ENCODE measurements around the gene USP36. TPM values are rescaled to one million over a fixed set of nuclear protein-coding genes. Genes with fewer than 3 reads are reported as not detected.
"Not testable (repeated sequence)": the region's sequence is repeated elsewhere in the genome, so short reads cannot be mapped to it uniquely, and the experiment has no call there.

Gene USP36
- total RNA-seq, 2 donors from 2014 or later, result 82.2 to 88.1 TPM

- Mint-ChIP-seq H3K36me3 (peaks cover 0 to 13% of the 10 kb centered on the region in 2 donors), H3K27ac (peak overlapping the region; percentile 25 to 66), H3K9me3 (no peaks in the 10 kb centered on the region)
- no peak for DNase-seq (ENCODE audit: low spot score in 2 of 2)
- ATAC-seq, result no peak
These were observed 89.0 kb downstream of the USP36 start for GRCh38 chr17:78751447-78752161.

- not testable (repeated sequence) for ATAC-seq; DNase-seq (ENCODE audit: low spot score in 2 of 2); H3K9me3 Mint-ChIP-seq
- H3K36me3 Mint-ChIP-seq, result peaks cover 0 to 10% of the 10 kb centered on the region in 2 donors
- peak overlapping the region; percentile 25 to 62 for H3K27ac Mint-ChIP-seq
These were observed 89.6 kb downstream of the USP36 start for GRCh38 chr17:78751000-78751399.

GRCh38 chr17:78748730-78749317 is 91.8 kb downstream of the USP36 start:
- Mint-ChIP-seq H3K9me3 (no peaks in the 10 kb centered on the region), H3K27ac (peak overlapping the region; percentile 97), H3K36me3 (peaks cover 0 to 15% of the 10 kb centered on the region in 2 donors)
- peak; percentile 78 to 82 for ATAC-seq
- DNase-seq (ENCODE audit: low spot score in 2 of 2), result peak; percentile 70 to 85

DNA sequence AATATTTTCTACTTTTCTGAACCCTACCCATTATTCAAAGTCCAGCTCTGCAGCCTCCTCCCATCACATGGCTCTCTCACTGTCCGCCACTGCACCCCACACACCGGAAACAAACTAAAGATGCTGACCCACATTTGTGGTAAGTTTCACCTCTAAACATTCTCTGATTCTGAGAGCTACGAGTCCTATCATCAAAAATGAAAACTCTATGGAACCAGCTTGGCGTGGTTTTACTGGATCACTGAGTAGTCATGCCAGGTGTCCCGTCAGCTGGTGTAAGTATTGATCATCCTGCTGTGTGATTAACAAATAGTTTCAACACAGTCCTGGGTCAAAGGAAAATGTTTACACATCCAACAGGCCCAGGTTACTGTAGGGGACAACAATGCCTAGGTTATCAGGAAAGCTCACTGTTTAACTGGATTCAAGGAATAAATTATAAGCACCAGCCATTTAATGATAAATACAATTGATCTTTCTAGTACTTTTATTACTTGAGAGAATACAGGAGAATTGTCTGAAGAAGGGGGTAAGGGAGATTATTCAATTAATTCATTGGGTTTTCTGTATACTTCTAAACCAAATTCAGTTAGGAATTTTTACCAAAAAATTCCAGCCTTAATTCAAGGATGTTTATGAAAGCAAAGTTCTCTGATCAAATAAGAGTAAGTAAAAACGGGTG is 92.4 kb downstream of the USP36 start:
- peak; percentile 77 to 81 for ATAC-seq
- peak overlapping the region; percentile 97 for H3K27ac Mint-ChIP-seq
- H3K36me3 Mint-ChIP-seq, result peaks cover 0 to 18% of the 10 kb centered on the region in 2 donors
- H3K9me3 Mint-ChIP-seq, result no peaks in the 10 kb centered on the region
- peak in 1 of 2 donors; percentile 61 for DNase-seq (ENCODE audit: low spot score in 2 of 2)

DNA sequence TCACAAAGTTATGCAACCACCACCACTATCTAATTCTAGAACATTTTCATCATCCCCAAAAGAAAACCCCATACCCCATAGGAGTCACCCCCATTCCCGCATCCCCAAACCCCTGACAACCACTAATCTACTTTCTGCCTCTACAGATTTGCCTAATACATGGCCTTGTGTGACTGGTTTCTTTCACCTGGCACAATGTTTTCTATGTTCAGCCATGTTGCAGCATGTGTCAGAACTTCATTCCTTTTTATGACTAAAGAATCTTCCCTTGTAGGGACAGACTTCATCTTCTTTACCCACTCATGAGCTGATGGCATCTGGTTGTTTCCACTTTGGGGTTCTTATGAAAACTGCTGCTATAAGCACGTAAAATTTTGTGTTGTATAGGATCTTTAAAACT is 93.1 kb downstream of the USP36 start:
- Mint-ChIP-seq H3K36me3 (peaks cover 0 to 21% of the 10 kb centered on the region in 2 donors), H3K9me3 (no peaks in the 10 kb centered on the region), H3K27ac (peak overlapping the region; percentile 97)
- DNase-seq (ENCODE audit: low spot score in 2 of 2) (no peak), ATAC-seq (peak; percentile 32 to 44)

GRCh38 chr17:78746949-78747269 is 93.7 kb downstream of the USP36 start:
- H3K27ac Mint-ChIP-seq, result peak overlapping the region; percentile 97
- no peak for ATAC-seq
- no peaks in the 10 kb centered on the region for H3K9me3 Mint-ChIP-seq
- peaks cover 0 to 15% of the 10 kb centered on the region in 2 donors for H3K36me3 Mint-ChIP-seq
- DNase-seq (ENCODE audit: low spot score in 2 of 2), result no peak

DNA sequence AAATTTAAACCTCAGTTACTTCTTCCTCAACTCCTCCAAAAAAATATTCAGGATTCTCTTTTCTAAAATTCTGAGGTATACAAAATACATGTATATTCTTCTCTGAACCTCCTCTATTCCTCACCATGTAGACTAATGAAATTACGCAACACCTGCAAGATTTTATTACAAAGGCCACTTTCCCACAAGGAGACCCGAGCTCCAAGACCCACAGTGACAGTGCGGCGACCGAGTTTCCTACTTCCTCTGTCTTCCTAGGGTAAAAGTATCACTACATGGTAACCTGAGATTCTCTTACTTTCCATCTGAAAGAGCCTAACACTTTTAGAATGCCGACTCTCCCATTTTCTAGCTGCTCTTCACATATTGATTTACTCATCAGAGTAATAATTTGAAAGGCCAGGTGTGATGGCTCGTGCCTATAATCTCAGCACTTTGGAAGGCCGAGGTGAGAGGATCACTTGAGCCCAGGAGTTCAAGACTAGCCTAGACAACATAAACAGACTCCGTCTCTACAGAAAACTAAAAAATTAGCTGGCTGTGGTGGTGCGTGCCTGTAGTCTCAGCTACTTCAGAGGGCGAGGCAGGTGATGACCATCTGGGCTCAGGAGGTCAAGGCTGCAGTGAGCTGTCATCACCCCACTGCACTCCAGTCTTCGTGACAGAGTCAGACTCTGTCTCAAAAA is 94.2 kb downstream of the USP36 start:
- Mint-ChIP-seq H3K36me3 (peaks cover 0 to 11% of the 10 kb centered on the region in 2 donors), H3K9me3 (no peaks in the 10 kb centered on the region), H3K27ac (peak overlapping the region; percentile 71 to 97)
- DNase-seq (ENCODE audit: low spot score in 2 of 2), result no peak
- no peak for ATAC-seq

Other genes starting within 250 kb of the USP36 start
- 100 to 1,000 TPM in 1 of 2 donors, 10 to 100 TPM in 1; 82.6 to 148 TPM for gene CYTH1, start 58.5 kb downstream of the USP36 start, total RNA-seq
- gene CEP295NL, start 62.4 kb upstream of the USP36 start, total RNA-seq, result under 1 TPM in 1 of 2 donors, not detected in 1; 0.61 TPM
- 1 to 10 TPM; 1.1 TPM for gene TIMP2, start 84.6 kb upstream of the USP36 start, total RNA-seq
- gene LGALS3BP, start 139.1 kb upstream of the USP36 start, total RNA-seq, result 10 to 100 TPM; 71.3 to 95.6 TPM
- gene CANT1, start 168.9 kb upstream of the USP36 start, total RNA-seq, result 10 to 100 TPM; 54.7 to 57.0 TPM
- gene C1QTNF1, start 183.4 kb upstream of the USP36 start, total RNA-seq, result not detected
- 10 to 100 TPM; 31.5 to 40.5 TPM for gene ENGASE, start 234.0 kb upstream of the USP36 start, total RNA-seq

Measured in activated naive CD4-positive, alpha-beta T cell treated with anti-CD3 and anti-CD28 coated beads, Interleukin-2, amount 50 U/mL, for 72 hours (primary cell).